Osteoblast (primary cell): ENCODE results near the gene MED25. TPM values are rescaled to one million over a fixed set of nuclear protein-coding genes. Genes with fewer than 3 reads are reported as not detected.

Experiments used
- DNase-seq: peaks from one replicate; pipeline ENCODE4 v3.0.0; 2011; ENCODE audit warnings: low spot score, mixed read lengths; ENCODE audit not compliant: insufficient read length; ENCODE audit errors: missing footprints
- H2AFZ ChIP-seq: 2 replicates; pipeline ENCODE4 v1.6.0; 2011; ENCODE audit warnings: mild to moderate bottlenecking, low read length
- H3K27ac ChIP-seq: 2 replicates; pipeline ENCODE4 v1.5.1; 2011; ENCODE audit warnings: mild to moderate bottlenecking, low read depth, low read length, moderate library complexity
- H3K27me3 ChIP-seq: 2 replicates; pipeline ENCODE4 v1.6.0; 2012; ENCODE audit warnings: mild to moderate bottlenecking, control low read depth, inconsistent platforms, low read length, moderate library complexity; ENCODE audit not compliant: insufficient read depth
- H3K36me3 ChIP-seq: 2 replicates; pipeline ENCODE4 v1.5.1; 2011; ENCODE audit warnings: mild to moderate bottlenecking, low read length, control low read depth, moderate library complexity; ENCODE audit not compliant: insufficient read depth
- H3K4me1 ChIP-seq: 2 replicates; pipeline ENCODE4 v1.5.1; 2011; ENCODE audit warnings: mild to moderate bottlenecking, low read length, control low read depth, moderate library complexity; ENCODE audit not compliant: insufficient read depth
- H3K4me2 ChIP-seq: 2 replicates; pipeline ENCODE4 v1.6.0; 2011; ENCODE audit warnings: mild to moderate bottlenecking, low read length; ENCODE audit not compliant: insufficient read depth
- H3K4me3 ChIP-seq: fragments of 200-600 bp; sonication (generic); 3 replicates; pipeline ENCODE4 v1.5.1; 2012; ENCODE audit warnings: mild to moderate bottlenecking, low read length, inconsistent platforms; ENCODE audit not compliant: insufficient read depth
- H3K79me2 ChIP-seq: 2 replicates; pipeline ENCODE4 v1.6.0; 2012; ENCODE audit warnings: mild to moderate bottlenecking, low read length, control low read depth, inconsistent platforms; ENCODE audit not compliant: insufficient read depth
- H3K9me3 ChIP-seq: 2 replicates; pipeline ENCODE4 v1.5.1; 2011; ENCODE audit warnings: low read depth, low read length, control low read depth
- H4K20me1 ChIP-seq: 2 replicates; pipeline ENCODE4 v1.6.0; 2012; ENCODE audit warnings: mild to moderate bottlenecking, low read length, control low read depth; ENCODE audit not compliant: insufficient read depth
- total RNA-seq: library from RNA; depleted of rRNA; stranded (reverse); fragments of >200 nt; gene quantifications from 2 replicates; pipeline ENCODE4 v1.2.3, GENCODE V29; 2012
- TF ChIP-seq, protein P1 (sequence below): IDR thresholded peaks from 2 replicates; pipeline ENCODE4 v1.5.1; 2011; ENCODE audit warnings: mild to moderate bottlenecking, low read depth, low read length, moderate library complexity; ENCODE audit errors: extremely low read depth

Gene MED25
- total RNA-seq, 1 donor, result 19.5 TPM

GRCh38 chr19:49791776-49792445 lies 26.2 kb upstream of the MED25 start:
- no peaks in the 10 kb centered on the region for H3K27me3 ChIP-seq
- no peak overlapping the region for H3K4me3 ChIP-seq
- DNase-seq, result peak; percentile 50
- peaks cover 62% of the 10 kb centered on the region for H3K36me3 ChIP-seq
- no peak overlapping the region for H2AFZ ChIP-seq
- no peak overlapping the region for H3K27ac ChIP-seq
- TF ChIP-seq, protein P1, sequence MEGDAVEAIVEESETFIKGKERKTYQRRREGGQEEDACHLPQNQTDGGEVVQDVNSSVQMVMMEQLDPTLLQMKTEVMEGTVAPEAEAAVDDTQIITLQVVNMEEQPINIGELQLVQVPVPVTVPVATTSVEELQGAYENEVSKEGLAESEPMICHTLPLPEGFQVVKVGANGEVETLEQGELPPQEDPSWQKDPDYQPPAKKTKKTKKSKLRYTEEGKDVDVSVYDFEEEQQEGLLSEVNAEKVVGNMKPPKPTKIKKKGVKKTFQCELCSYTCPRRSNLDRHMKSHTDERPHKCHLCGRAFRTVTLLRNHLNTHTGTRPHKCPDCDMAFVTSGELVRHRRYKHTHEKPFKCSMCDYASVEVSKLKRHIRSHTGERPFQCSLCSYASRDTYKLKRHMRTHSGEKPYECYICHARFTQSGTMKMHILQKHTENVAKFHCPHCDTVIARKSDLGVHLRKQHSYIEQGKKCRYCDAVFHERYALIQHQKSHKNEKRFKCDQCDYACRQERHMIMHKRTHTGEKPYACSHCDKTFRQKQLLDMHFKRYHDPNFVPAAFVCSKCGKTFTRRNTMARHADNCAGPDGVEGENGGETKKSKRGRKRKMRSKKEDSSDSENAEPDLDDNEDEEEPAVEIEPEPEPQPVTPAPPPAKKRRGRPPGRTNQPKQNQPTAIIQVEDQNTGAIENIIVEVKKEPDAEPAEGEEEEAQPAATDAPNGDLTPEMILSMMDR, result no peak
- H3K4me2 ChIP-seq, result no peak overlapping the region
- H3K79me2 ChIP-seq, result peaks cover 38% of the 10 kb centered on the region
- H4K20me1 ChIP-seq, result peaks cover 37% of the 10 kb centered on the region
- no peaks in the 10 kb centered on the region for H3K9me3 ChIP-seq
- no peaks in the 10 kb centered on the region for H3K4me1 ChIP-seq

GRCh38 chr19:49792829-49793560 lies 25.1 kb upstream of the MED25 start:
- Histone ChIP-seq H3K36me3 (peaks cover 65% of the 10 kb centered on the region), H2AFZ (no peak overlapping the region)

DNA sequence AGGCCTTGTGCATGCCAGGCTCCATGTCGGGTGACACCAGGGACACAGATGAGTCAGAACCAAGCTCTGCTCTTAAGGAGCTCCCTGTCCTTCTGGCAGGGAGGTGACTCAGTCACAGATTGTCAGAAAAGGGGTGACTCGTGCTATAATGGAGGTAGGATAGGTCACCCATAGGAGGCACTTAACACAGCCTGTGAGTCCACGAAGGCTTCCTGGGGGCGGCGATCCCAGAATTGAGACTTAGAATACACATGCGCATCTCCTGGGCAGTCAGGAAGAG lies 24.6 kb upstream of the MED25 start:
- no peak overlapping the region for H3K4me3 ChIP-seq
- H3K79me2 ChIP-seq, result peaks cover 26% of the 10 kb centered on the region
- peaks cover 33% of the 10 kb centered on the region for H4K20me1 ChIP-seq
- no peak overlapping the region for H2AFZ ChIP-seq
- TF ChIP-seq, protein P1, result no peak
- no peaks in the 10 kb centered on the region for H3K4me1 ChIP-seq
- no peaks in the 10 kb centered on the region for H3K9me3 ChIP-seq
- DNase-seq, result peak; percentile 77
- H3K4me2 ChIP-seq, result no peak overlapping the region
- H3K27me3 ChIP-seq, result no peaks in the 10 kb centered on the region
- H3K27ac ChIP-seq, result no peak overlapping the region
- peaks cover 62% of the 10 kb centered on the region for H3K36me3 ChIP-seq

More at GRCh38 chr19:49792829-49793560, 25.1 kb upstream of the MED25 start:
- no peaks in the 10 kb centered on the region for H3K4me1 ChIP-seq
- peaks cover 37% of the 10 kb centered on the region for H4K20me1 ChIP-seq
- H3K27me3 ChIP-seq, result no peaks in the 10 kb centered on the region
- H3K4me2 ChIP-seq, result no peak overlapping the region
- no peaks in the 10 kb centered on the region for H3K9me3 ChIP-seq
- H3K4me3 ChIP-seq, result no peak overlapping the region
- TF ChIP-seq, protein P1, result no peak
- DNase-seq, result peak; percentile 47
- peaks cover 31% of the 10 kb centered on the region for H3K79me2 ChIP-seq
- no peak overlapping the region for H3K27ac ChIP-seq

DNA sequence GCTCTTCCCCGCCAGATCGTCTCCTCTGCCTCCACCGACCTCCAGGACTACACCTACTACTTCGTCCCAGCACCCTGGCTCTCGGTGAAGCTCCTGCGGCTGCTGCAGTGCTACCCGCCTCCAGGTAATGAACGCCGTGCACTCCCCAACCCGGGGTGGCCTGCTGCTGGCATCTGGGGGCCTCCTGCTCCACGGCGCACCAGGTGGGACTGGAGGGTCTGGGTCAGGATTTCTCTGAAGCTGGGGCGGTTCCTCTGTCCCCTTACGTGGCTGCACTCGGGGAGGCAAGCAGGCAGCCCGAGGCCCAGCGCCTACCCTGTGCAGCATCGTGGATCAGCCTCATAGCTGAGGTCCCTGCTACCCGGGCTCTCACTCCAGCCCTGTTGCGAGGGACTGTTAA lies 22.5 kb upstream of the MED25 start:
- H3K9me3 ChIP-seq, result no peaks in the 10 kb centered on the region
- H3K79me2 ChIP-seq, result peaks cover 11% of the 10 kb centered on the region
- H3K27me3 ChIP-seq, result no peaks in the 10 kb centered on the region
- no peak overlapping the region for H3K4me2 ChIP-seq
- no peak overlapping the region for H3K27ac ChIP-seq
- H3K4me1 ChIP-seq, result no peaks in the 10 kb centered on the region
- H3K36me3 ChIP-seq, result peaks cover 74% of the 10 kb centered on the region
- no peak overlapping the region for H2AFZ ChIP-seq
- H3K4me3 ChIP-seq, result no peak overlapping the region
- DNase-seq, result no peak
- TF ChIP-seq, protein P1, result no peak
- H4K20me1 ChIP-seq, result peaks cover 24% of the 10 kb centered on the region
